ENCODE measurements around the gene KRT2.

KRT2 gene

DNA sequence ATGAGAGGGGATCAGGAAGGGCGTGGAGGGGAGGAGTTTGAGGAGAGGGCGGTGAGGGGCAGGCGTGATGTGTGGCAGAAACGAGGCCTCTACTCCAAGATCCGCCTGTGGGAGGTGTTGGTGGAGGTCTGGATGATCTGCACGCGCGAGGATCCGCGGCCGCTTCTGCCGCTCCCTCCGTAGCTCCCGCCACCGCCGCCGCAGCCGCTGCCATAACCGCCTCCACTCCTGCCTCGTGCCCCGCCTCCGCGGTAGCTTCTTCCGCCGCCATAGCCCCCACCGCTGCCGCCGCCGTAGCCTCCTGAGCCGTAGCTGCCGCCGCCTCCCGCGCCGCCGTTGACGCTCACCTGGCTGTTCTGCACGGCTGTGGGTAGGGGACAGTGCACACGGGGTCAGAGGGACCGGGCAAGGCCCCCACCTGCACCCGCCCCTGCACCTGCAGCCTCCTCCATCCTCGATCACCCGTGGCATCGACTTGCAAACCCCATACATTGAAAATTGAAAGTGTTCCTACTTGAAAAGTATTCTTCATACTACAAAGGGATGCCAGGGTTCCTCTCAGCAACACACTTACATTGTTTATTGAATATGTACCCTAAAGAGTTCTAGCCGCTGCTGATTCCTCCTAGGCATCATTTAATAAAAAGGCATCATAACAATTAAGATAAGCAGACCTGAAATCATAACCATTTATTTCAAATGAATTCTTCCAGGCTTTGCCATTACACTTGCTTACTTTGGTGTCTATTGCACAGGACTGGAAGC is 39.2 kb upstream of the KRT2 start:
- TF ChIP-seq TOX (CRISPR knock-in tag; IDR thresholded peaks at IDR 0.05; ENCODE audit: borderline replicate concordance) (no peak), ZNF70 (CRISPR knock-in tag; IDR thresholded peaks at IDR 0.05) (no peak), ZFP3 (CRISPR knock-in tag; IDR thresholded peaks at IDR 0.05) (no peak), ZNF565 (CRISPR knock-in tag; conservative IDR thresholded peaks at IDR 0.05; ENCODE audit: low read depth) (no peak), BACH2 (CRISPR knock-in tag; IDR thresholded peaks at IDR 0.05; ENCODE audit: borderline replicate concordance) (no peak), ZC3H10 (CRISPR knock-in tag; IDR thresholded peaks at IDR 0.05) (no peak), PPARA (CRISPR knock-in tag; IDR thresholded peaks at IDR 0.05; ENCODE audit: borderline replicate concordance) (no peak), ISL1 (CRISPR knock-in tag; IDR thresholded peaks at IDR 0.05) (no peak), GLIS3 (CRISPR knock-in tag; IDR thresholded peaks at IDR 0.05) (no peak), TCF4 (CRISPR knock-in tag; IDR thresholded peaks at IDR 0.05; ENCODE audit: borderline replicate concordance) (no peak), CREB5 (CRISPR knock-in tag; IDR thresholded peaks at IDR 0.05; ENCODE audit: low read depth) (no peak), ZNF8 (CRISPR knock-in tag; IDR thresholded peaks at IDR 0.05) (no peak), CSDC2 (CRISPR knock-in tag; IDR thresholded peaks at IDR 0.05) (no peak)
- TF ChIP-seq, protein P1, sequence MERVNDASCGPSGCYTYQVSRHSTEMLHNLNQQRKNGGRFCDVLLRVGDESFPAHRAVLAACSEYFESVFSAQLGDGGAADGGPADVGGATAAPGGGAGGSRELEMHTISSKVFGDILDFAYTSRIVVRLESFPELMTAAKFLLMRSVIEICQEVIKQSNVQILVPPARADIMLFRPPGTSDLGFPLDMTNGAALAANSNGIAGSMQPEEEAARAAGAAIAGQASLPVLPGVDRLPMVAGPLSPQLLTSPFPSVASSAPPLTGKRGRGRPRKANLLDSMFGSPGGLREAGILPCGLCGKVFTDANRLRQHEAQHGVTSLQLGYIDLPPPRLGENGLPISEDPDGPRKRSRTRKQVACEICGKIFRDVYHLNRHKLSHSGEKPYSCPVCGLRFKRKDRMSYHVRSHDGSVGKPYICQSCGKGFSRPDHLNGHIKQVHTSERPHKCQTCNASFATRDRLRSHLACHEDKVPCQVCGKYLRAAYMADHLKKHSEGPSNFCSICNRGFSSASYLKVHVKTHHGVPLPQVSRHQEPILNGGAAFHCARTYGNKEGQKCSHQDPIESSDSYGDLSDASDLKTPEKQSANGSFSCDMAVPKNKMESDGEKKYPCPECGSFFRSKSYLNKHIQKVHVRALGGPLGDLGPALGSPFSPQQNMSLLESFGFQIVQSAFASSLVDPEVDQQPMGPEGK (CRISPR knock-in tag; IDR thresholded peaks at IDR 0.05; ENCODE audit: borderline replicate concordance) = no peak
- ATAC-seq = peak; percentile 62

- no peak for ATAC-seq
- TF ChIP-seq ZNF70 (CRISPR knock-in tag; IDR thresholded peaks at IDR 0.05) (no peak), RARB (CRISPR knock-in tag; IDR thresholded peaks at IDR 0.05) (no peak), TCF4 (CRISPR knock-in tag; IDR thresholded peaks at IDR 0.05; ENCODE audit: borderline replicate concordance) (no peak), CSDC2 (CRISPR knock-in tag; IDR thresholded peaks at IDR 0.05) (no peak), ISL1 (CRISPR knock-in tag; IDR thresholded peaks at IDR 0.05) (no peak), PPARA (CRISPR knock-in tag; IDR thresholded peaks at IDR 0.05; ENCODE audit: borderline replicate concordance) (no peak), CREB5 (CRISPR knock-in tag; IDR thresholded peaks at IDR 0.05; ENCODE audit: low read depth) (no peak), ZNF8 (CRISPR knock-in tag; IDR thresholded peaks at IDR 0.05) (no peak), ARNTL (CRISPR knock-in tag; IDR thresholded peaks at IDR 0.05; ENCODE audit: borderline replicate concordance, low read depth) (no peak)
- TF ChIP-seq, protein P2, sequence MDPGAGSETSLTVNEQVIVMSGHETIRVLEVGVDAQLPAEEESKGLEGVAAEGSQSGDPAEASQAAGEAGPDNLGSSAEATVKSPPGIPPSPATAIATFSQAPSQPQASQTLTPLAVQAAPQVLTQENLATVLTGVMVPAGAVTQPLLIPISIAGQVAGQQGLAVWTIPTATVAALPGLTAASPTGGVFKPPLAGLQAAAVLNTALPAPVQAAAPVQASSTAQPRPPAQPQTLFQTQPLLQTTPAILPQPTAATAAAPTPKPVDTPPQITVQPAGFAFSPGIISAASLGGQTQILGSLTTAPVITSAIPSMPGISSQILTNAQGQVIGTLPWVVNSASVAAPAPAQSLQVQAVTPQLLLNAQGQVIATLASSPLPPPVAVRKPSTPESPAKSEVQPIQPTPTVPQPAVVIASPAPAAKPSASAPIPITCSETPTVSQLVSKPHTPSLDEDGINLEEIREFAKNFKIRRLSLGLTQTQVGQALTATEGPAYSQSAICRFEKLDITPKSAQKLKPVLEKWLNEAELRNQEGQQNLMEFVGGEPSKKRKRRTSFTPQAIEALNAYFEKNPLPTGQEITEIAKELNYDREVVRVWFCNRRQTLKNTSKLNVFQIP (CRISPR knock-in tag; IDR thresholded peaks at IDR 0.05; ENCODE audit: borderline replicate concordance, low read depth) = no peak
- TF ChIP-seq, protein P3, sequence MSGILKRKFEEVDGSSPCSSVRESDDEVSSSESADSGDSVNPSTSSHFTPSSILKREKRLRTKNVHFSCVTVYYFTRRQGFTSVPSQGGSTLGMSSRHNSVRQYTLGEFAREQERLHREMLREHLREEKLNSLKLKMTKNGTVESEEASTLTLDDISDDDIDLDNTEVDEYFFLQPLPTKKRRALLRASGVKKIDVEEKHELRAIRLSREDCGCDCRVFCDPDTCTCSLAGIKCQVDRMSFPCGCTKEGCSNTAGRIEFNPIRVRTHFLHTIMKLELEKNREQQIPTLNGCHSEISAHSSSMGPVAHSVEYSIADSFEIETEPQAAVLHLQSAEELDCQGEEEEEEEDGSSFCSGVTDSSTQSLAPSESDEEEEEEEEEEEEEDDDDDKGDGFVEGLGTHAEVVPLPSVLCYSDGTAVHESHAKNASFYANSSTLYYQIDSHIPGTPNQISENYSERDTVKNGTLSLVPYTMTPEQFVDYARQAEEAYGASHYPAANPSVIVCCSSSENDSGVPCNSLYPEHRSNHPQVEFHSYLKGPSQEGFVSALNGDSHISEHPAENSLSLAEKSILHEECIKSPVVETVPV (CRISPR knock-in tag; IDR thresholded peaks at IDR 0.05) = no peak
Observed at GRCh38 chr12:52690351-52691075, 38.5 kb upstream of the KRT2 start.

DNA sequence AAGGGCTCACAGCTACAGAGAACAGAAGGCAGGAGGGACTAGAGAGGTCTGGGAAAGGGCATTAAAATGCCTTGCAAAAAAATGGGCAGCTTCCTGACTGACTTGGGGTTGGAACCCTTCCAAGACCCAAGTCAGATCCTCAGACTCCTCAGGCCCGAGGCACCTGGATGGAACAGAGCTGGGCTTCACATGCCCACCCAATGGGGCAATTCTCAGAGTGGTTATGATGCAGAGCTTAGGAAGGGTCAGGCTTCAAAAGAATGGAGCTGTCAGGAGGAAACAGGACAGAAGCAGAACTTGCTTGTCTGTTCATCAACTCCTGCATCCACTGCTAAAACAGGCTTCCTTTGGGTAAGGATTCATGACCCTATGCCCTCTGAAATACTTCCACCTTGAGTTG is 37.9 kb upstream of the KRT2 start:
- no peak for TF ChIP-seq ESRRG (CRISPR knock-in tag; IDR thresholded peaks at IDR 0.05)
- TF ChIP-seq PPARA (CRISPR knock-in tag; IDR thresholded peaks at IDR 0.05; ENCODE audit: borderline replicate concordance) = no peak
- no peak for TF ChIP-seq GLIS3 (CRISPR knock-in tag; IDR thresholded peaks at IDR 0.05)
- no peak for TF ChIP-seq ZC3H10 (CRISPR knock-in tag; IDR thresholded peaks at IDR 0.05)
- TF ChIP-seq TCF4 (CRISPR knock-in tag; IDR thresholded peaks at IDR 0.05; ENCODE audit: borderline replicate concordance) = no peak
- no peak for TF ChIP-seq ZNF70 (CRISPR knock-in tag; IDR thresholded peaks at IDR 0.05)
- TF ChIP-seq, protein P1 (CRISPR knock-in tag; IDR thresholded peaks at IDR 0.05; ENCODE audit: borderline replicate concordance) = no peak
- TF ChIP-seq ZNF8 (CRISPR knock-in tag; IDR thresholded peaks at IDR 0.05) = no peak
- TF ChIP-seq CSDC2 (CRISPR knock-in tag; IDR thresholded peaks at IDR 0.05) = no peak
- no peak for TF ChIP-seq SNAI2 (CRISPR knock-in tag; IDR thresholded peaks at IDR 0.05)
- no peak for ATAC-seq
